SK-MEL-5 (cell line): ENCODE results near the gene CSF1. TPM values are rescaled to one million over a fixed set of nuclear protein-coding genes. Genes with fewer than 3 reads are reported as not detected.

Experiments
- DNase-seq: peaks from one replicate; pipeline ENCODE4 v3.0.0-alpha.2; 2016; ENCODE audit warnings: low read depth, low spot score
- in situ Hi-C: cut with HindIII; loops from 2 replicates; pipeline ENCODE4 v1.10.0; 2016; ENCODE audit warnings: low sequenced_read_pairs, high pct_unique_total_duplicates, low pct_unique_long_range_greater_than_20kb
- total RNA-seq: library from RNA; depleted of rRNA; stranded (reverse); fragments of >200 nt; shearing (Covaris generic); gene quantifications from 2 replicates; pipeline ENCODE4 v1.2.3, GENCODE V29; 2014

CSF1 gene
- total RNA-seq, 1 experiment from 2014 or later: 4.0 TPM

- in situ Hi-C loops: no loop called here
- no peak for DNase-seq
Measured at GRCh38 chr1:109927911-109928321, 17.3 kb downstream of the CSF1 start.

GRCh38 chr1:109928591-109929111 is 18.0 kb downstream of the CSF1 start:
- DNase-seq: no peak
- in situ Hi-C loops: no loop called here

- no peak for DNase-seq
- in situ Hi-C loops: no loop called here
Measured at GRCh38 chr1:109929170-109929569, 18.5 kb downstream of the CSF1 start.

GRCh38 chr1:109929588-109930251 is 19.1 kb downstream of the CSF1 start:
- in situ Hi-C loops: no loop called here
- DNase-seq: no peak

GRCh38 chr1:109930252-109930993 is 19.8 kb downstream of the CSF1 start:
- in situ Hi-C loops: no loop called here
- DNase-seq: no peak

GRCh38 chr1:109931189-109931731 is 20.6 kb downstream of the CSF1 start:
- in situ Hi-C loops: no loop called here

GRCh38 chr1:109931911-109932636 is 21.4 kb downstream of the CSF1 start:
- in situ Hi-C loops: no loop called here
- no peak for DNase-seq

More at GRCh38 chr1:109931189-109931731, 20.6 kb downstream of the CSF1 start:
- peak; percentile 55 for DNase-seq

GRCh38 chr1:109932679-109933078 is 22.0 kb downstream of the CSF1 start:
- in situ Hi-C loops: no loop called here
- no peak for DNase-seq

GRCh38 chr1:109933856-109934711 is 23.4 kb downstream of the CSF1 start:
- in situ Hi-C loops: no loop called here
- DNase-seq: no peak

- no peak for DNase-seq
- in situ Hi-C loops: no loop called here
Measured at GRCh38 chr1:109935451-109935900, 24.8 kb downstream of the CSF1 start.

GRCh38 chr1:109937738-109938137 is 27.1 kb downstream of the CSF1 start:
- no peak for DNase-seq
- in situ Hi-C loops: no loop called here

GRCh38 chr1:109938556-109938955 is 27.9 kb downstream of the CSF1 start:
- DNase-seq: no peak
- in situ Hi-C loops: no loop called here

GRCh38 chr1:109942434-109942833 is 31.8 kb downstream of the CSF1 start:
- DNase-seq: no peak
- in situ Hi-C loops: no loop called here

- no peak for DNase-seq
- in situ Hi-C loops: no loop called here
Measured at GRCh38 chr1:109944541-109944940, 33.9 kb downstream of the CSF1 start.

- in situ Hi-C loops: no loop called here
Measured at GRCh38 chr1:109946511-109946910, 35.9 kb downstream of the CSF1 start.

GRCh38 chr1:109947582-109948284 is 37.1 kb downstream of the CSF1 start:
- DNase-seq: no peak

More at GRCh38 chr1:109946511-109946910, 35.9 kb downstream of the CSF1 start:
- no peak for DNase-seq

GRCh38 chr1:109948285-109948630 is 37.6 kb downstream of the CSF1 start:
- in situ Hi-C loops: no loop called here
- no peak for DNase-seq

More at GRCh38 chr1:109947582-109948284, 37.1 kb downstream of the CSF1 start:
- in situ Hi-C loops: no loop called here
